ENCODE data around the gene PCSK1. TPM values are rescaled to one million over a fixed set of nuclear protein-coding genes. Genes with fewer than 3 reads are reported as not detected.
"Not testable (repeated sequence)": the region's sequence is repeated elsewhere in the genome, so short reads cannot be mapped to it uniquely, and the experiment has no call there.

PCSK1 gene
- total and polyA plus RNA-seq, 2 donors = 0.37 to 0.48 TPM

DNA sequence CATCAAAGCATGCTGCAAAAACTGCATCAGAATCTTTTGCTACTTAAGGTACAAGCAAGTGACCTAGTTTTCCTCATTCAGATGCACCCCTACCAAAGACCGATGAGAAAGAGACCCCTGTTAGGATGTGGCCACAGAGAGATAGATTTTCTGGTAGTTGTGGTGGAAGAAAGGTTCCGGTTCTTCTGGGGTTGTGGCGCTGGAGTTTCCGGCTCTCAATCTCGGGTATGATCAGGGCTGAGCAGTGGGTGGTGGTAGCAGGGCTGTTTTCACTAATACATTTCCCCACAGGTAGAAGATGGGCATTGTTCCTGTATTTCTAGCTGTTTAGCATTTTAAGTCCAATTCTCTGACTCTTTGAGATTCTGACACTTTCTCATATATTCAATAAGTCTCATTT lies 58.4 kb downstream of the PCSK1 start:
- Histone ChIP-seq H3K36me3 (ENCODE audit: insufficient read depth) (no peaks in the 10 kb centered on the region), H3K4me3 (ENCODE audit: low read depth, low read length) (no peak overlapping the region), H3K4me1 (ENCODE audit: insufficient read depth) (no peaks in the 10 kb centered on the region), H3K27ac (ENCODE audit: low read depth) (no peak overlapping the region)
- no peak for DNase-seq (ENCODE audit: extremely low spot score)
- WGBS = 90% methylated on average over 5 of the region's 5 CpGs

DNA sequence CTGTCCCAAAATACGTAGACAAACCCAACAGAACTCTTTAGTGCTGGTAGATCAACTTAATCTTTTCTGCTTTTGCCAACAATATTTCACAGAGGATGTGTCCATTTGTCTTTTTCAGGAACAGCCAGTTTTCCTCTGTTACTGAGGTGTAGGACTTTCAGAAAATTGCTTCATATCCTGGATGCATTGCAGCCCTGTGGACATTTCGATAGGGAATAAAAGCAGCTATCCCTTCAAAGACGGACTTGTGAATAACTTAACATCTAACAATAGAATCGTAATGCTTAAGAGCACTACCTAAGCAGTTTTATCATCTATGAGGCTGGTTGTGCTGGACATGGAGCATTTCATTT lies 59.7 kb downstream of the PCSK1 start:
- no peaks in the 10 kb centered on the region for H3K4me1 ChIP-seq (ENCODE audit: insufficient read depth)
- no peak overlapping the region for H3K4me3 ChIP-seq (ENCODE audit: low read depth, low read length)
- H3K36me3 ChIP-seq (ENCODE audit: insufficient read depth) = no peaks in the 10 kb centered on the region
- no peak overlapping the region for H3K27ac ChIP-seq (ENCODE audit: low read depth)
- 86% methylated on average over 4 of the region's 4 CpGs for WGBS
- DNase-seq (ENCODE audit: extremely low spot score) = no peak

- H3K4me3 ChIP-seq (ENCODE audit: low read depth, low read length) = no peak overlapping the region
- WGBS = 92% methylated on average over 2 of the region's 2 CpGs
- H3K27ac ChIP-seq (ENCODE audit: low read depth) = no peak overlapping the region
- no peak for DNase-seq (ENCODE audit: extremely low spot score)
- H3K36me3 ChIP-seq (ENCODE audit: insufficient read depth) = no peaks in the 10 kb centered on the region
- no peaks in the 10 kb centered on the region for H3K4me1 ChIP-seq (ENCODE audit: insufficient read depth)
These were observed 60.2 kb downstream of the PCSK1 start for GRCh38 chr5:96372726-96373380.

DNA sequence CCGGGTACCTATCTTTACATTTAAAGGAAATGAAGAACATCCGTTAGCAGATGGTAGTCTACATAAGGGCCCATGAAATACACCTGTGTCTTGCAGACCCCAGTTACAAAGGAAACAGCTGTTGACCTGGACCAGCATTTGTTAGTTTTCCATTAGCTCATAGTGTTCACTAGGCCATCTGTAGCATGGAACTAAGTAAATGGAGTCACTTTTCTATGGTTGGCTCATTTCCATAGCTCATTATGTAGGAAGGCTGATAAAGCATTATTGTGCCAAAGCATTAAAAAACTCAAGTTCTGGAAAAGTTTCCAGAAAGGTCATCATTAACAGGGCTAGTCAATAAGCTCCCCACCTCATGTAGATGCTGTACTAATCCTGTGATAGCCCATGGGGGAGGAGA lies 62.1 kb downstream of the PCSK1 start:
- H3K4me1 ChIP-seq (ENCODE audit: insufficient read depth) = no peaks in the 10 kb centered on the region
- no peaks in the 10 kb centered on the region for H3K36me3 ChIP-seq (ENCODE audit: insufficient read depth)
- no peak overlapping the region for H3K4me3 ChIP-seq (ENCODE audit: low read depth, low read length)
- H3K27ac ChIP-seq (ENCODE audit: low read depth) = no peak overlapping the region
- DNase-seq (ENCODE audit: extremely low spot score) = no peak
- WGBS = 77% methylated on average over 2 of the region's 2 CpGs

- WGBS = 86% methylated on average over 8 of the region's 8 CpGs
- H3K4me1 ChIP-seq (ENCODE audit: insufficient read depth); DNase-seq (ENCODE audit: extremely low spot score); H3K4me3 ChIP-seq (ENCODE audit: low read depth, low read length); H3K27ac ChIP-seq (ENCODE audit: low read depth); H3K36me3 ChIP-seq (ENCODE audit: insufficient read depth): not testable (repeated sequence)
These were observed 65.7 kb downstream of the PCSK1 start for GRCh38 chr5:96367337-96367736.

DNA sequence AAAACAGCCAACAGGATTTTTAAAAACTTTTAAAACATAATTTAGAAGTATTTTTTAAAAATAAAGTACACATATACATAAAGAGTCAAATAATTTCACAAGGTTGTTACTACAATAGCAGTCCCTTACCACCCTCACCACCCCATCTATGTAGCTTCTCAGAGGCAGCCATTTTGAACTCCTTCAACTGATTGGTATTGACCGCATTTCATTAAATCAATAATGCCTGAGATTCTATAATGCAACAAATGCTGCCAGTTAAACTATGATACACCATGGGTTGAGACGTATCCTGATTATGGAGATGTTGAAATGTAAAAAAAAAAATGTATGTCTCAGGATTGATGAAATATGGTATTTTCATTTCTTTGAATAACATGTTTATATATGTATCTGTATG lies 78.8 kb downstream of the PCSK1 start:
- Histone ChIP-seq H3K4me1 (ENCODE audit: insufficient read depth) (no peaks in the 10 kb centered on the region), H3K27ac (ENCODE audit: low read depth) (no peak overlapping the region), H3K4me3 (ENCODE audit: low read depth, low read length) (no peak overlapping the region), H3K36me3 (ENCODE audit: insufficient read depth) (no peaks in the 10 kb centered on the region)
- no peak for DNase-seq (ENCODE audit: extremely low spot score)
- 97% methylated on average over 2 of the region's 2 CpGs for WGBS

- H3K27ac ChIP-seq (ENCODE audit: low read depth) = no peak overlapping the region
- no peaks in the 10 kb centered on the region for H3K4me1 ChIP-seq (ENCODE audit: insufficient read depth)
- no peak overlapping the region for H3K4me3 ChIP-seq (ENCODE audit: low read depth, low read length)
- H3K36me3 ChIP-seq (ENCODE audit: insufficient read depth) = no peaks in the 10 kb centered on the region
- DNase-seq (ENCODE audit: extremely low spot score) = no peak
- WGBS = 71% methylated on average over 1 of the region's 1 CpG
These were observed 79.8 kb downstream of the PCSK1 start for GRCh38 chr5:96353220-96353619.

DNA sequence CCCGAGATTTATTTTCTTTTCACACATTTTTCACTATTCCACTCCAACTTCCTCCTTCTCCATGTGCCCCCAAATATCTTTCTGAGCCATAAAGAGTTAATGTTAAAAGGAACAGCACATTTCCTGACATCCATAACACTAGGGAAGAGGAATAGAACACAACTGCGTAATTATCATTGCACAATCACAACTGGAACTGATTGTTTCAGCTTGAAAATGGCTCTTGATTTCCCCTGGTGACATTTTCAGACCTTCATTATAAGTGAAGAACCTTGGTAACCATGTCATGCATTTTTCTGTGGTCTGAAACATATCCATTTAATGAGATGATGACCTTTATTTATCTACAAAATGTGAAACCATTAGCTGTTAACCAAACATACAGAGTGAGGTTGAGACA lies 82.4 kb downstream of the PCSK1 start:
- Histone ChIP-seq H3K27ac (ENCODE audit: low read depth) (no peak overlapping the region), H3K36me3 (ENCODE audit: insufficient read depth) (no peaks in the 10 kb centered on the region), H3K4me3 (ENCODE audit: low read depth, low read length) (no peak overlapping the region), H3K4me1 (ENCODE audit: insufficient read depth) (no peaks in the 10 kb centered on the region)
- 59% methylated on average over 2 of the region's 2 CpGs for WGBS
- DNase-seq (ENCODE audit: extremely low spot score) = no peak

DNA sequence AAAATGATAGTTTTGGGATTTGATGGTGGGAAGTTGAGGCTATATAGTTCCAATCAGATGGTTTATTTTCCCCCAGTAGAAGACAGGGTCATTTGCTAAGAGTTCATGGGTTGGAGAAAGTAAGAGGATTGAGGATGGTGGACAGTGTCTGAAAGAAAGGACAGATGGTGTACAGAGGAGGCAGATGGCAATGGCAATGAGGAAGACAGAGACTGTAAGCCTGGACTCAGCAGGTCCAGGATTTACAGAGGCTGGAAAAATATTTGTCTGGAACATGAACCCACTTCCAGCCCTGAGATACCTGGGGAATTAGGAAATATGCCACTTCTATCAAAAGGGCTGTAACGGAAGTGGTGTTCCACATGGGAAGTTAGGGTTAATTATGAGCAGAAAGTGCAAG lies 84.5 kb downstream of the PCSK1 start:
- Histone ChIP-seq H3K4me3 (ENCODE audit: low read depth, low read length) (no peak overlapping the region), H3K36me3 (ENCODE audit: insufficient read depth) (no peaks in the 10 kb centered on the region), H3K27ac (ENCODE audit: low read depth) (no peak overlapping the region), H3K4me1 (ENCODE audit: insufficient read depth) (no peaks in the 10 kb centered on the region)
- 85% methylated on average over 1 of the region's 1 CpG for WGBS
- DNase-seq (ENCODE audit: extremely low spot score) = no peak

DNA sequence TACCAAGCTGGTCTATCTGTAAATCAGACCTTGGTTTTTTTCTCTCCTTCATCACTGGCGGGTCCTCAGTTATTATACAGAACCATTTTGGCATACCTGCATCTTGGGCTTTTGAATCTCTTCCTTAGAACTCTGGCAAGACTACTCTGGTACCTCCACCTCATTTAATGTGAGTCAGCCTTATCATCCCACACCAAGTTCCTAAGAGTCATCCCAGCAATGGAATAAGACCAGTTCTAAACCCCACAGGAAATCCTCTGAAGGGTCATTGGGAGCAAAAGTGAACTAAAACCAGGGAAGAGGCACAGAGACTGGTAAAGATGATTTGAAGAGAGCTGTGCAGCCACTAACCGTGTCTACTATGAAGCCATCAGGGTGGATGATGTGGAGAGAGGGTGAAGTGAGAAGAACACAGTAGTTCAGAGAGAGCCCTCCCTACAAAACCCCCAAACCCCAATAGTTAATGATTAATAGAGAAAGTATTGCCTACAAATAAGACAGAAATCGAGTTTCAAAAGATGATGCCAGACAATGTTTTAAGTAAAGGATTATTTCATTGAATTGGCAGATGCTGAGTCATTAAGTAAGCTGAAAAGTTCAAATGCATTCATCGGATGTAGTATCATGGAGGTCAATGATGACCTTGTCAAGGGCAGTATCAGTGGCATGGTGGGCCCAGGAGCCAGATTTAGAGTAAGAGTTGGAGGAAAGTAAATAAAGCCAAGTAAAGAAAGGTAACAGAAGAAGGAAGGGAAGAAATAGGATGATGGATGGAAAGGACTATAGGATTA lies 85.4 kb downstream of the PCSK1 start:
- no peak overlapping the region for H3K4me3 ChIP-seq (ENCODE audit: low read depth, low read length)
- 86% methylated on average over 4 of the region's 4 CpGs for whole genome bisulfite sequencing
- no peak overlapping the region for H3K27ac ChIP-seq (ENCODE audit: low read depth)
- DNase-seq (ENCODE audit: extremely low spot score) = no peak
- H3K36me3 ChIP-seq (ENCODE audit: insufficient read depth) = no peaks in the 10 kb centered on the region
- H3K4me1 ChIP-seq (ENCODE audit: insufficient read depth) = no peaks in the 10 kb centered on the region

- H3K4me1 ChIP-seq (ENCODE audit: insufficient read depth) = no peaks in the 10 kb centered on the region
- H3K27ac ChIP-seq (ENCODE audit: low read depth) = no peak overlapping the region
- H3K4me3 ChIP-seq (ENCODE audit: low read depth, low read length) = no peak overlapping the region
- DNase-seq (ENCODE audit: extremely low spot score) = no peak
- no peaks in the 10 kb centered on the region for H3K36me3 ChIP-seq (ENCODE audit: insufficient read depth)
- 45% methylated on average over 6 of the region's 6 CpGs for WGBS
These were observed 88.1 kb downstream of the PCSK1 start for GRCh38 chr5:96344678-96345577.

DNA sequence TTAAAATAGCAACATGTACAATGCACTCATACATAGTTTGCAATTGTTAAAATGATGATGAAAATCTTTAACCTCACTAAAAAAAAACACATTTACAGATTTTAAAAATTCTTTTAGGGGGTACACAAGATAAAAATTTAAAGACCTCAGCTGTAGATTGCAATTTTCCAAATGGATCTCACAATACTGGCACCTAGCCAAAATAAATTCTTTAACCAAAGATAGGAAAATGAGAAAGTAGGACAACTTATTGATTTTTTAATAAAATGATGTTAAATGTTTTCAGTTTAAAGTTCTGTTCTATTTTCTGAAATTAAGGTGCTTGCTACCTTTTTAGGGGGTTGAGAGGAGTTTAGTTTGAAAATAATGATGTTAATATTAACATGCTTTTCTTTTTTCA lies 90.0 kb downstream of the PCSK1 start:
- Histone ChIP-seq H3K4me3 (ENCODE audit: low read depth, low read length) (no peak overlapping the region), H3K27ac (ENCODE audit: low read depth) (no peak overlapping the region), H3K36me3 (ENCODE audit: insufficient read depth) (no peaks in the 10 kb centered on the region), H3K4me1 (ENCODE audit: insufficient read depth) (no peaks in the 10 kb centered on the region)
- DNase-seq (ENCODE audit: extremely low spot score) = no peak

DNA sequence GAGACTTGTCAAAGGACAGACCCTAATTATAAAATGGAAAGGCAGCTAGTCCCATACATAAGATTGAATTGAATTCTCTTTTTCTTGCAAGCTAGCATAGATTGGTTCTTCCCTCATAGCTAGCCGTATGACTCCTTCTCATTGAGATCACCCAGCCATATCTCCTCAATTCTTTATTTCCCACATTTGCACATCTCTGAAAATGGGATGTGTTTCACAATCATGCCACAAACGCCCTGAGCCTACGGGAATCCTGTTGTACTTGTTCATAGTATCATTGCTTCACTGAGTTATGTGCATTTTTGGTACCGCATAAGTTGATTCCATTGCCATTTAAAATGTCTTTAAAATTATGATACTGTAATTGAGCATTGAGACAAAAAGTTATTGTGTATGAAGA lies 90.5 kb downstream of the PCSK1 start:
- WGBS = 85% methylated on average over 4 of the region's 4 CpGs
- Histone ChIP-seq H3K4me3 (ENCODE audit: low read depth, low read length) (no peak overlapping the region), H3K27ac (ENCODE audit: low read depth) (no peak overlapping the region), H3K36me3 (ENCODE audit: insufficient read depth) (no peaks in the 10 kb centered on the region), H3K4me1 (ENCODE audit: insufficient read depth) (no peaks in the 10 kb centered on the region)
- DNase-seq (ENCODE audit: extremely low spot score) = no peak
